Measurements from ENCODE around the gene ARHGAP45. TPM values are rescaled to one million over a fixed set of nuclear protein-coding genes. Genes with fewer than 3 reads are reported as not detected.
A peak's percentile ranks its signal among the peaks of the same experiment; 100 is the strongest.

ARHGAP45 gene
- total and polyA plus RNA-seq, 9 of the 15 experiments (the other 6 are each of a cell fraction or from before 2014, with no cell fraction given) = 0.08 to 22.1 (median 4.2) TPM

GRCh38 chr19:1074544-1075283 is 7.7 kb downstream of the ARHGAP45 start (continued):
- TF ChIP-seq ZBTB2 (IDR thresholded peaks at IDR 0.05) (peak; percentile 87), THAP7 (CRISPR knock-in tag; IDR thresholded peaks at IDR 0.05) (no peak), PHF8 (IDR thresholded peaks at IDR 0.05; ENCODE audit: borderline replicate concordance, low read length) (peak; percentile 33; the same call in 1 of the 2 replicates), HDGF (IDR thresholded peaks at IDR 0.05) (no peak), PURB (CRISPR knock-in tag; IDR thresholded peaks at IDR 0.05; ENCODE audit: low read depth) (no peak), ZNF507 (tag; conservative IDR thresholded peaks at IDR 0.05) (no peak), CHD2 (IDR thresholded peaks at IDR 0.05; ENCODE audit: low read depth, low read length) (0 out of 2 replicates have a peak, but pooled peaks have one; percentile 13), SAP30 (IDR thresholded peaks at IDR 0.05; ENCODE audit: borderline replicate concordance, insufficient read depth, low read depth, low read length, poor library complexity, severe bottlenecking) (no peak), ZNF121 (CRISPR knock-in tag; conservative IDR thresholded peaks at IDR 0.05) (0 out of 2 replicates have a peak, but pooled peaks have one; percentile 5), BRD4 (IDR thresholded peaks at IDR 0.05) (0 out of 2 replicates have a peak, but pooled peaks have one; percentile 39), KDM4B (IDR thresholded peaks at IDR 0.05; ENCODE audit: borderline replicate concordance in 2 of 2, low read depth in 1 of 2) (0 out of 4 replicates have a peak, but pooled peaks of 1 of the 2 experiments have one; percentile 53), NR3C1 (CRISPR knock-in tag; IDR thresholded peaks at IDR 0.05) (no peak), RBFOX2 (IDR thresholded peaks at IDR 0.05; ENCODE audit: low read depth, low read length) (peak; percentile 52), TAF9B (IDR thresholded peaks at IDR 0.05; ENCODE audit: partially characterized antibody) (no peak), ZNF512 (tag; IDR thresholded peaks at IDR 0.05) (no peak), HOMEZ (CRISPR knock-in tag; IDR thresholded peaks at IDR 0.05) (no peak), MBD2 (IDR thresholded peaks at IDR 0.05; ENCODE audit: borderline replicate concordance, low read depth) (no peak), ILF3 (IDR thresholded peaks at IDR 0.05; ENCODE audit: borderline replicate concordance) (no peak), EGR1 (conservative IDR thresholded peaks at IDR 0.05) (peak; percentile 35; the same call in 1 of the 2 replicates), SMAD4 (CRISPR knock-in tag; conservative IDR thresholded peaks at IDR 0.05) (no peak), ZFX (CRISPR knock-in tag; IDR thresholded peaks at IDR 0.05) (0 out of 2 replicates have a peak, but pooled peaks have one; percentile 3), ZBTB7A (IDR thresholded peaks at IDR 0.05; ENCODE audit: borderline replicate concordance, control insufficient read depth, low read depth, low read length) (peak; percentile 54; the same call in 1 of the 2 replicates), NCOR1 (IDR thresholded peaks at IDR 0.05) (no peak), HMG20B (CRISPR knock-in tag; IDR thresholded peaks at IDR 0.05) (no peak)
